H1 (cell line): ENCODE measurements around the gene RRH. TPM values are rescaled to one million over a fixed set of nuclear protein-coding genes. Genes with fewer than 3 reads are reported as not detected.

Experiments used
- CTCF ChIA-PET: fragments of 300-600 bp; sonication (Branson Sonifier 250); formaldehyde crosslinking; loops from one replicate; lab custom pipeline; 2021; ENCODE audit not compliant: partially characterized antibody; lab: Charles Lee
- POLR2A ChIA-PET: fragments of 300-600 bp; sonication (Branson Sonifier 250); formaldehyde crosslinking; loops from one replicate; lab custom pipeline; 2021; ENCODE audit warnings: inconsistent platforms; ENCODE audit not compliant: partially characterized antibody; lab: Charles Lee
- DNase-seq, 2 experiments: peaks; one replicate each; pipeline versions ENCODE4 v3.0.0 to v3.0.0-alpha.2; 2010 to 2022; ENCODE audit warnings: low spot score in 2 of 2, low read depth in 1 of 2, mixed read lengths in 1 of 2
- FAIRE-seq: peaks from 2 replicates; lab custom pipeline; 2011; peaks lifted over from hg19 to GRCh38; lab: Jason Lieb, UNC
- H2AFZ ChIP-seq: 2 replicates; pipeline ENCODE4 v1.8.1; 2012; ENCODE audit warnings: low read length, inconsistent platforms
- H2AK5ac ChIP-seq: 2 replicates; pipeline ENCODE4 v1.6.1; 2013; ENCODE audit warnings: low read depth, low read length
- H2BK120ac ChIP-seq: replicated peaks from 2 replicates; pipeline ENCODE3; 2013; ENCODE audit warnings: low read depth, low read length, inconsistent platforms
- H2BK12ac ChIP-seq: 2 replicates; pipeline ENCODE4 v1.6.1; 2013; ENCODE audit warnings: low read depth, low read length
- H2BK15ac ChIP-seq: 2 replicates; pipeline ENCODE4 v1.6.1; 2013; ENCODE audit warnings: low read length
- H2BK20ac ChIP-seq: 2 replicates; pipeline ENCODE4 v1.6.1; 2013; ENCODE audit warnings: low read length
- H2BK5ac ChIP-seq: 2 replicates; pipeline ENCODE4 v1.6.1; 2013; ENCODE audit warnings: low read depth, low read length
- H3K14ac ChIP-seq: 2 replicates; pipeline ENCODE4 v1.6.1; 2013; ENCODE audit warnings: inconsistent platforms; ENCODE audit not compliant: insufficient read length
- H3K18ac ChIP-seq: 2 replicates; pipeline ENCODE4 v1.6.1; 2013; ENCODE audit warnings: low read length; ENCODE audit errors: extremely low read depth
- H3K23ac ChIP-seq: 2 replicates; pipeline ENCODE4 v1.6.1; 2013; ENCODE audit warnings: inconsistent platforms; ENCODE audit not compliant: insufficient read length
- H3K23me2 ChIP-seq: 2 replicates; pipeline ENCODE4 v1.6.1; 2013; ENCODE audit warnings: low read depth, low read length
- H3K27ac ChIP-seq: 2 replicates; pipeline ENCODE4 v1.6.1; 2011; ENCODE audit warnings: low read depth, low read length, inconsistent platforms
- H3K27me3 ChIP-seq, 4 experiments: replicated peaks in 1 of 4; 1 replicate in 1 of 4; 2 replicates in 3 of 4; pipeline versions ENCODE4 v1.6.1 to v1.8.1; 2011 to 2013; ENCODE audit warnings: low read length in 3 of 4, mild to moderate bottlenecking in 3 of 4, inconsistent platforms in 2 of 4, mixed read lengths in 2 of 4, moderate library complexity in 1 of 4; ENCODE audit not compliant: control insufficient read depth in 3 of 4, insufficient read depth in 3 of 4; ENCODE audit errors: extremely low read depth in 1 of 4
- H3K36me3 ChIP-seq, 4 experiments: 2 replicates each; pipeline versions ENCODE4 v1.6.1 to v1.8.1; 2011 to 2013; ENCODE audit warnings: mild to moderate bottlenecking in 4 of 4, low read length in 3 of 4, moderate library complexity in 2 of 4, control low read depth in 1 of 4, inconsistent platforms in 1 of 4; ENCODE audit not compliant: insufficient read depth in 4 of 4, control insufficient read depth in 2 of 4
- H3K4ac ChIP-seq: replicated peaks from 2 replicates; pipeline ENCODE3; 2013; ENCODE audit warnings: low read length, low read depth, mixed read lengths, inconsistent platforms; ENCODE audit not compliant: insufficient read length
- H3K4me1 ChIP-seq, 4 experiments: replicated peaks in 1 of 4; 1 replicate in 1 of 4; 2 replicates in 3 of 4; pipeline versions ENCODE4 v1.6.1 to v1.8.1; 2011 to 2013; ENCODE audit warnings: low read length in 3 of 4, inconsistent platforms in 2 of 4, mixed read lengths in 1 of 4; ENCODE audit not compliant: insufficient read depth in 4 of 4, control insufficient read depth in 3 of 4
- H3K4me2 ChIP-seq, 2 experiments: 2 replicates each; pipeline versions ENCODE4 v1.6.1 to v1.8.1; 2011 to 2013; ENCODE audit warnings: low read depth in 2 of 2, low read length in 2 of 2, control low read depth in 1 of 2, inconsistent platforms in 1 of 2, mild to moderate bottlenecking in 1 of 2; ENCODE audit not compliant: insufficient read depth in 1 of 2
- H3K4me3 ChIP-seq, 4 experiments: fragments of 200-600, 300-600 bp in 1 of 4; sonication (generic), shearing (Covaris generic), sonication (Bioruptor Twin) in 1 of 4; 2 replicates each; pipeline versions ENCODE4 v1.5.1 to v1.8.1; 2011 to 2016; ENCODE audit warnings: low read length in 4 of 4, low read depth in 3 of 4, control low read depth in 2 of 4, inconsistent platforms in 2 of 4, mild to moderate bottlenecking in 2 of 4, mixed read lengths in 1 of 4, moderate library complexity in 1 of 4; ENCODE audit not compliant: insufficient read depth in 2 of 4; ENCODE audit errors: extremely low read depth in 1 of 4
- H3K56ac ChIP-seq: replicated peaks from 2 replicates; pipeline ENCODE3; 2013; ENCODE audit warnings: low read depth, mild to moderate bottlenecking, mixed read lengths, low read length, inconsistent platforms; ENCODE audit not compliant: insufficient read length
- H3K79me1 ChIP-seq: 2 replicates; pipeline ENCODE4 v1.6.1; 2013; ENCODE audit warnings: low read depth, low read length, control low read depth
- H3K79me2 ChIP-seq, 2 experiments: 2 replicates each; pipeline versions ENCODE4 v1.6.1 to v1.8.1; 2012 to 2013; ENCODE audit warnings: low read length in 2 of 2, mild to moderate bottlenecking in 2 of 2, inconsistent platforms in 1 of 2; ENCODE audit not compliant: insufficient read depth in 2 of 2, control insufficient read depth in 1 of 2
- H3K9ac ChIP-seq, 4 experiments: replicated peaks in 1 of 4; 1 replicate in 1 of 4; 2 replicates in 3 of 4; pipeline versions ENCODE4 v1.6.1 to v1.8.1; 2011 to 2013; ENCODE audit warnings: low read depth in 3 of 4, low read length in 3 of 4, control low read depth in 2 of 4, mild to moderate bottlenecking in 2 of 4, moderate library complexity in 2 of 4, inconsistent platforms in 1 of 4; ENCODE audit errors: extremely low read depth in 1 of 4
- H3K9me3 ChIP-seq, 2 experiments: 2 replicates each; pipeline versions ENCODE4 v1.6.1 to v1.8.1; 2012 to 2013; ENCODE audit warnings: mild to moderate bottlenecking in 2 of 2, moderate library complexity in 2 of 2, control low read depth in 1 of 2, inconsistent platforms in 1 of 2, low read depth in 1 of 2, low read length in 1 of 2, mixed read lengths in 1 of 2; ENCODE audit not compliant: insufficient read depth in 2 of 2
- H4K20me1 ChIP-seq, 2 experiments: replicated peaks in 1 of 2; 2 replicates each; pipeline versions ENCODE3 to v1.8.1; 2011 to 2013; ENCODE audit warnings: inconsistent platforms in 2 of 2, low read length in 2 of 2, mild to moderate bottlenecking in 1 of 2; ENCODE audit not compliant: insufficient read depth in 2 of 2, control insufficient read depth in 1 of 2
- H4K5ac ChIP-seq: 2 replicates; pipeline ENCODE4 v1.6.1; 2013; ENCODE audit warnings: low read length, low read depth, mixed read lengths, inconsistent platforms; ENCODE audit not compliant: insufficient read length
- H4K8ac ChIP-seq: 2 replicates; pipeline ENCODE4 v1.8.0; 2013; ENCODE audit warnings: mild to moderate bottlenecking, moderate library complexity, low read length, inconsistent platforms; ENCODE audit not compliant: insufficient read depth; ENCODE audit errors: extremely low read depth
- H4K91ac ChIP-seq: replicated peaks from 2 replicates; pipeline ENCODE3; 2013; ENCODE audit warnings: low read length, mixed read lengths, inconsistent platforms; ENCODE audit not compliant: insufficient read length
- CHD2 ChIP-seq: IDR thresholded peaks from 2 replicates; pipeline ENCODE4 v1.6.1; 2012; ENCODE audit warnings: low read length, improper control_type of control experiment
- KDM4A ChIP-seq: IDR thresholded peaks from one replicate; pipeline ENCODE4 v1.7.1; 2012; ENCODE audit warnings: low read depth, mild to moderate bottlenecking, moderate library complexity, low read length, inconsistent platforms; ENCODE audit not compliant: severe bottlenecking
- NANOG ChIP-seq: IDR thresholded peaks from 2 replicates; pipeline ENCODE4 v1.6.1; 2011; ENCODE audit warnings: low read length, low read depth, mild to moderate bottlenecking, inconsistent platforms; ENCODE audit not compliant: insufficient read depth, poor library complexity, severe bottlenecking
- PHF8 ChIP-seq: fragments of 200-600 bp; sonication (generic); conservative IDR thresholded peaks from 2 replicates; pipeline ENCODE4 v1.7.1; 2012; ENCODE audit warnings: low read depth, mild to moderate bottlenecking, inconsistent platforms, low read length, moderate library complexity
- RAD21 ChIP-seq, 2 experiments: IDR thresholded peaks in 1 of 2; conservative IDR thresholded peaks in 1 of 2; 2 replicates each; pipeline ENCODE4 v1.6.1; 2011; ENCODE audit warnings: low read depth in 2 of 2, low read length in 2 of 2, improper control_type of control experiment in 1 of 2, inconsistent platforms in 1 of 2, mild to moderate bottlenecking in 1 of 2, moderate library complexity in 1 of 2
- RFX5 ChIP-seq: IDR thresholded peaks from 2 replicates; pipeline ENCODE4 v1.6.1; 2011; ENCODE audit warnings: low read depth, low read length, improper control_type of control experiment, borderline replicate concordance
- SAP30 ChIP-seq: fragments of 300-600 bp; sonication (generic); IDR thresholded peaks from 2 replicates; pipeline ENCODE4 v1.7.1; 2012; ENCODE audit warnings: low read length, moderate library complexity, mild to moderate bottlenecking, inconsistent platforms; ENCODE audit not compliant: insufficient read depth, insufficient replicate concordance
- TAF7 ChIP-seq: optimal IDR thresholded peaks from 2 replicates; pipeline ENCODE3; 2011; ENCODE audit warnings: low read depth, mild to moderate bottlenecking, inconsistent platforms, low read length, moderate library complexity, borderline replicate concordance
- WGBS, 2 experiments: shearing (Covaris generic) in 1 of 2; methylation state at CpG; one replicate each; pipeline versions ENCODE4 v1.1.6 to v1.1.7; 2013 to 2015; ENCODE audit warnings: low lambda C conversion rate in 2 of 2, mixed read lengths in 2 of 2, inconsistent platforms in 1 of 2, low coverage in 1 of 2, missing lambda C conversion rate in 1 of 2; ENCODE audit not compliant: insufficient replicate concordance in 2 of 2, insufficient coverage in 1 of 2, insufficient read length in 1 of 2; ENCODE audit errors: extremely low coverage in 1 of 2, missing lambda C conversion rate in 1 of 2; 5-methylcytosine and 5-hydroxymethylcytosine counted together
- polyA plus RNA-seq, 7 experiments: library from polyadenylated mRNA; depleted of rRNA in 3 of 7; stranded (reverse) in 5 of 7; unstranded in 2 of 7; fragments of >200 nt in 5 of 7; fragments of 200-250 nt in 2 of 7; gene quantifications; 1 replicate in 5 of 7; 2 replicates in 1 of 7; 4 replicates in 1 of 7; pipeline versions ENCODE4 v1.2.1 to v1.2.3, GENCODE V29; 2011 to 2013; ENCODE audit warnings: missing spikeins in 2 of 7, mixed read lengths in 2 of 7
- total RNA-seq: library from RNA; stranded (reverse); fragmentation: NEBNext Ultra II Directional; extraction: Animal tissue kit (Norgen Biotek cat#: 25700); gene quantifications from 2 replicates; pipeline ENCODE4 v1.2.1, GENCODE V29; 2021

RRH gene
- total and polyA plus RNA-seq, 2 of the 8 experiments (the other 6 are each of a cell fraction or from before 2014, with no cell fraction given): 0.38 TPM; not detected in 1

DNA sequence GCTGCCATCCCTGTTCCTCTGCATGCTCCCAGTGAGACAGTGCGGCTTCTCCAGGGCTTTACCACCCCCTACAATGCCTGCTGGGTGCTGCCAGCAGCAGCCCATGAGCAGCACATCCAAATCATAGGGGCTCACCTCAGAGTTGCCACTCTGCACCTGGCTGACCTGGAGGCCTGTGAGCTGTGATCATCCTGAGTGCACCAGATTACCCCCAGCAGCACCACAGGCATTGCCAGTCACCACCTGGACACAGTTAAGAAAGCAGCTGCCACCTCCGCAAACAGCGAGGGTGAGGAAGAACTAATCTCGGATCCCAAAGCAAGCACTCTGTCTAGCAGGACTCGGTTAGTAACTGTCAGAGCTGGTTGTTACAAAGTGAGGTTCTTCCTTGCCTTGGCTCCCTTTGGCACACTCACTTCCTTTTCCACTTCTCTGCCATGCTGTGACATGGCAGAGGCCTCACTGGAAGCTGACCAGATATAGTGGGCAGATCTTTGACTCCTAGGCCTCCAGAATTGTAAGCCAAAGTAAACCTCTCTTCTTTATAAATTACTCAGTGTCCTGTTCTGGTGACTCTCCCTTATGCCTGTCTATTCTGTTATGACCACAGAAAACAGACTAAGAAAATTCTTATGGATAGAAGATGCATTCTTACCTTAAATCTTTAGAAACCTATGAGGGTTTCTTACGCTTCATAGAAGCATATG, 45.3 kb downstream of the RRH start:
- H2BK120ac ChIP-seq: no peak overlapping the region
- FAIRE-seq: no peak

More for the DNA sequence above, 45.3 kb downstream of the RRH start:
- no peak overlapping the region for H3K14ac ChIP-seq
- ChIA-PET CTCF (interaction anchor here (0.7 to 1.1 kb wide), 2 partner anchors 97 to 126 kb away, joined by 3 read pairs; no protein-coding TSS in a partner anchor), POLR2A (no interaction called here)
- 87% methylated on average over 6 of the region's 6 CpGs; no CpG with 5 or more reads in 1 of the 2 experiments for WGBS, 2 experiments
- H2AK5ac ChIP-seq: no peak overlapping the region
- H3K56ac ChIP-seq: no peak overlapping the region
- H3K79me2 ChIP-seq: no peaks in the 10 kb centered on the region
- H3K4me2 ChIP-seq: no peak overlapping the region
- H3K27ac ChIP-seq: no peak overlapping the region
- no peak for DNase-seq
- no peak overlapping the region for H4K91ac ChIP-seq
- H3K18ac ChIP-seq: no peak overlapping the region
- H2BK15ac ChIP-seq: no peak overlapping the region
- H3K27me3 ChIP-seq: no peaks in the 10 kb centered on the region
- H3K4me1 ChIP-seq: no peaks in the 10 kb centered on the region
- no peak overlapping the region for H3K4ac ChIP-seq
- H2BK20ac ChIP-seq: no peak overlapping the region
- H3K4me3 ChIP-seq: no peak overlapping the region
- no peak overlapping the region for H2AFZ ChIP-seq
- no peak overlapping the region for H3K23ac ChIP-seq
- TF ChIP-seq RAD21 (IDR thresholded peaks at IDR 0.05 in 1 of 2, conservative IDR thresholded peaks at IDR 0.05 in 1 of 2; ENCODE audit: low read depth in 2 of 2, low read length in 2 of 2) (no peak), SAP30 (no peak), RFX5 (no peak), NANOG (no peak), TAF7 (no peak), KDM4A (no peak), CHD2 (no peak), PHF8 (no peak)
- H3K79me1 ChIP-seq: no peaks in the 10 kb centered on the region
- H4K5ac ChIP-seq: no peak overlapping the region
- no peaks in the 10 kb centered on the region for H3K9me3 ChIP-seq
- no peaks in the 10 kb centered on the region for H3K23me2 ChIP-seq
- no peak overlapping the region for H2BK12ac ChIP-seq
- H3K9ac ChIP-seq: no peak overlapping the region
- no peak overlapping the region for H2BK5ac ChIP-seq
- no peaks in the 10 kb centered on the region for H4K20me1 ChIP-seq
- no peaks in the 10 kb centered on the region for H3K36me3 ChIP-seq
- H4K8ac ChIP-seq: no peak overlapping the region; the same call in 1 of the 2 replicates
